ENCODE data around the gene RNF217.
"Not testable (repeated sequence)": the region's sequence is repeated elsewhere in the genome, so short reads cannot be mapped to it uniquely, and the experiment has no call there.

Gene RNF217

DNA sequence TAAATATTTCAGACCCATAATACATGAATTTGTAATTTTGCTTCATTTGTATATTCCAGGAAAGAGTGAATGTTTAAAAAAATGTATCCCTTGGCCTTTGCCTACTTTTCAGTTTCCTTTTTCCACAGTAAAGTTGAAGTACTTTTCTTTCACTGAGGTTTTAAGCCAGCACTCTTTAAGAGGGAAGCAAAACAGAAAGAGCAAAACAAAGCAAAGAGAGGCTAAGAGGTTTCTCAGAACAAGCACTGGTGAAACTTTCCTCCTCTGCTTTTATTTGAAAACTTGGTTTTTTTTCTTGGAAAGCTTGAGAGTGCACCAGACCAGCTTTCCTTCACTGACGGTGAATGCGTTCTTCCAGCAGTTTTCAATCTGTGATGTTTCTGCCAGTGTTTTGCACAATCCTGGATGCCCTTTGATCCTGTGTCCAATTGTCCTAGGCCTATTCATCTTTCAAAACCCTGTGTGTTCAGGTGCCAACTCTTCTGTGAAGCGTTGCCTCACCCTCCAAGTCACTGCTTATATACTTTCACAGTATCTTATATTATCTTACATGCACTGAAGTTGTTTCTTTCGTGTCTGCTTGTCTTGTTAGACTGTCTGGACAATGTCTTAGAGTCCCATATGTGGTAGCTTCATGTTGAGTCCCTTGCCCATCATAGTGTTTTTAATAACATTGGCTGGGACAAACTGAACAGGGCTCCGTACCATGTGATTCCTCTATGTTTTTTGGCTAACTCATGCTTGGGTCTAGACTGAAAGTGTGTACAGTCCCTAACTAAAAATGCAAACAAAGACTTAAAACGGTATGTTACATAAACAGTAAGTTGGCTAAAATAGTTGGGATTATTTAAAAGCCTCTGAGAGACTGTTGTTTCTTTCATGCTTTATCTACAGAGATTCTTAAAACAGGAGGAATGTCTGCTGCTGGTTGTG lies 1.9 kb downstream of the RNF217 start:
- TF ChIP-seq, protein P1, sequence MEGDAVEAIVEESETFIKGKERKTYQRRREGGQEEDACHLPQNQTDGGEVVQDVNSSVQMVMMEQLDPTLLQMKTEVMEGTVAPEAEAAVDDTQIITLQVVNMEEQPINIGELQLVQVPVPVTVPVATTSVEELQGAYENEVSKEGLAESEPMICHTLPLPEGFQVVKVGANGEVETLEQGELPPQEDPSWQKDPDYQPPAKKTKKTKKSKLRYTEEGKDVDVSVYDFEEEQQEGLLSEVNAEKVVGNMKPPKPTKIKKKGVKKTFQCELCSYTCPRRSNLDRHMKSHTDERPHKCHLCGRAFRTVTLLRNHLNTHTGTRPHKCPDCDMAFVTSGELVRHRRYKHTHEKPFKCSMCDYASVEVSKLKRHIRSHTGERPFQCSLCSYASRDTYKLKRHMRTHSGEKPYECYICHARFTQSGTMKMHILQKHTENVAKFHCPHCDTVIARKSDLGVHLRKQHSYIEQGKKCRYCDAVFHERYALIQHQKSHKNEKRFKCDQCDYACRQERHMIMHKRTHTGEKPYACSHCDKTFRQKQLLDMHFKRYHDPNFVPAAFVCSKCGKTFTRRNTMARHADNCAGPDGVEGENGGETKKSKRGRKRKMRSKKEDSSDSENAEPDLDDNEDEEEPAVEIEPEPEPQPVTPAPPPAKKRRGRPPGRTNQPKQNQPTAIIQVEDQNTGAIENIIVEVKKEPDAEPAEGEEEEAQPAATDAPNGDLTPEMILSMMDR (IDR thresholded peaks at IDR 0.05; ENCODE audit: extremely low read depth, missing control alignments), result no peak
- no peak for DNase-seq (ENCODE audit: low spot score)

DNA sequence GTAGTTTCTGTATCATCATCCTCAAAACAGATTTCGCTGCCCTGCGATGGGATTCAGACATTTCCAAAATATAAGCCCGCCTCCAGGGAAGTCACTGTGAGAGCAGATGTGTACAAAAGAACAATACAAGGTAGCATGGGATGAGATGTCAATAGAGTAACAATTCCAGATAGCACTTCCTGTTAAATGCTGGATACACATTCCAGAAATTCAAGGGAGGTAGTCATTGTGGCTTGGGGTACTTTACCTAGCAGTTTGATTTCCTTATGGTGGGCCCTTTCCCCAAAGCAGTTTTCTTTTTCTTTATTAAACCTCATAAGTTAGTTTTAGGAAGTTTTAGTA lies 2.5 kb downstream of the RNF217 start:
- DNase-seq (ENCODE audit: low spot score), result no peak
- TF ChIP-seq, protein P1 (IDR thresholded peaks at IDR 0.05; ENCODE audit: extremely low read depth, missing control alignments), result no peak

- not testable (repeated sequence) for DNase-seq (ENCODE audit: low spot score)
These were observed 3.2 kb downstream of the RNF217 start for GRCh38 chr6:124965424-124965850.

DNA sequence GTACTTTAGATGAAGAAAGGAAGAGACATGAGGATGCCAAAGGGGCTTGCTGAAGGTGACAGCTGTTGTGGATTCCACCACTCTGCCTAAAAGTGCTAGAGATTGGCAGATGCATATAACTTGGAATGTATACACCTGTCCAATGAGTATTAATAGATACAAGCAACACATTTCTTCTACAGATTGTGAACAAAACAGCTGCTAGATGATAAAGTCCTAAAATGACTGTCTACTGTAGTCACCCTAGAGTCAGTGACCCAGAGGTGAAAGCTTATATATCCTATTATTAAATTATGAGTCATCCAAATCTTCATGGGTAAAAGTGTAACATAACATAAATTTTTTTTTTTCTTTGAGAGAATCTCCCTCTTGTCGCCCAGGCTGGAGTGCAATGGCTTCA lies 5.2 kb downstream of the RNF217 start:
- no peak for DNase-seq (ENCODE audit: low spot score)
- TF ChIP-seq, protein P1 (IDR thresholded peaks at IDR 0.05; ENCODE audit: extremely low read depth, missing control alignments), result no peak

GRCh38 chr6:124968401-124968800 lies 6.2 kb downstream of the RNF217 start:
- no peak for DNase-seq (ENCODE audit: low spot score)
- TF ChIP-seq, protein P1 (IDR thresholded peaks at IDR 0.05; ENCODE audit: extremely low read depth, missing control alignments), result no peak

DNA sequence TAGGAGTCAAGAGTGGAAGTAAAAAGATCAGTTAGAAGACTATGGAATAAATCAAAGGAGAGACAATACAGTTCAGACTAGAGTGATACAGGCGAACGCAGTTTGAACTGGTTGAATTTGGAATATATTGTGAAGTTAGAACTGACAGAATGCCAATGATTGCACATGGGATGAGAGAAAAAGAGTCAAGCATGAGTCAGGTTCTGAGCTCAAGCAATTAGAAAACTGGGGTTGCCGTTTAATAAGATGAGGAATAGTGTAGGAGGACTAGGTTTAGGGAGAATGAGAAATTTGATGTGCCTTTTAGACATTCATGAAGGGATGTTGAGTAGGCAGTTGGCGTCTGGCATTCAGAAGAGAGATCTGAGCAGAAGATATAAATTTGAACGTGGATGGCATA lies 8.0 kb downstream of the RNF217 start:
- TF ChIP-seq, protein P1 (IDR thresholded peaks at IDR 0.05; ENCODE audit: extremely low read depth, missing control alignments), result no peak
- DNase-seq (ENCODE audit: low spot score), result no peak

DNA sequence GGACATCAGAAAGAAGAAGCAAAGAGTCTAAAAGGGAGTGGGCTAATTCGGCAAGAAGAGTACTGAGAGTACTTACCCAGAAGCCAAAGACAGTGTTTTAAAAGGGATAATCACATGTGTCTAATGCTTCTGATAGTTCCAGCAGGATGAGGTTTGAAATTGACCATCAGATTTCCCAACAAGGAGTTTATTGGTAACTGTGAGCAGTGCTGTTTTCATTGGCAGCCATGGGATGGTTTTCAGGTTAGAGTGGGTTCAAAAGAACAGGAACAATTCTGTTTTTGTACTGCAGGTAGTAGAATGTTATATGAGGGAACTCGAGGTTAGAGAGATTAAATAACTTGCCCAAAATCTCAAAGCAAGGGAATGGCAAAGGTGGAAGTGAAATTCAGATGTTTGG lies 8.5 kb downstream of the RNF217 start:
- TF ChIP-seq, protein P1 (IDR thresholded peaks at IDR 0.05; ENCODE audit: extremely low read depth, missing control alignments), result no peak

GRCh38 chr6:124973780-124974179 lies 11.5 kb downstream of the RNF217 start:
- DNase-seq (ENCODE audit: low spot score), result no peak

More for the DNA sequence above, 8.5 kb downstream of the RNF217 start:
- no peak for DNase-seq (ENCODE audit: low spot score)

More at GRCh38 chr6:124973780-124974179, 11.5 kb downstream of the RNF217 start:
- TF ChIP-seq, protein P1 (IDR thresholded peaks at IDR 0.05; ENCODE audit: extremely low read depth, missing control alignments), result no peak
